GM23338 (cell line): ENCODE results near the gene UBN1. TPM values are rescaled to one million over a fixed set of nuclear protein-coding genes. Genes with fewer than 3 reads are reported as not detected.

Source experiments
- ATAC-seq: fragments of 200-7000 bp; cut with Tn5 transposase; 3 replicates; pipeline ENCODE4 v1.9.1; 2020
- DNase-seq: peaks from one replicate; pipeline ENCODE4 v3.0.0-alpha.2; 2015; ENCODE audit warnings: low spot score
- H2AFZ ChIP-seq: fragments of 200-600 bp; sonication (generic); 2 replicates; pipeline ENCODE4 v1.8.0; 2016; ENCODE audit warnings: antibody characterized with exemption, mild to moderate bottlenecking, moderate library complexity
- H3F3A ChIP-seq: fragments of 200-600 bp; sonication (generic); replicated peaks from 2 replicates; pipeline ENCODE4 v1.8.0; 2017; ENCODE audit warnings: antibody characterized with exemption, mixed run types, low read depth
- H3K27ac ChIP-seq: fragments of 200-600 bp; sonication (generic); 2 replicates; pipeline ENCODE4 v1.6.1; 2016; ENCODE audit warnings: low read depth
- H3K27me3 ChIP-seq: fragments of 200-600 bp; sonication (generic); 2 replicates; pipeline ENCODE4 v1.8.0; 2016; ENCODE audit warnings: mild to moderate bottlenecking, mixed run types, moderate library complexity; ENCODE audit not compliant: insufficient read depth
- H3K36me3 ChIP-seq: fragments of 200-600 bp; sonication (generic); 2 replicates; pipeline ENCODE4 v1.8.0; 2016; ENCODE audit warnings: mild to moderate bottlenecking; ENCODE audit not compliant: insufficient read depth
- H3K4me1 ChIP-seq: fragments of 200-600 bp; sonication (generic); 2 replicates; pipeline ENCODE4 v1.8.0; 2016; ENCODE audit warnings: mild to moderate bottlenecking, moderate library complexity; ENCODE audit not compliant: insufficient read depth
- H3K4me2 ChIP-seq: fragments of 200-600 bp; sonication (generic); 2 replicates; pipeline ENCODE4 v1.7.1; 2017; ENCODE audit warnings: mixed run types
- H3K4me3 ChIP-seq: fragments of 200-600 bp; sonication (generic); 2 replicates; pipeline ENCODE4 v1.6.1; 2016; ENCODE audit warnings: mixed run types
- H3K79me2 ChIP-seq: fragments of 200-600 bp; sonication (generic); replicated peaks from 2 replicates; pipeline ENCODE4 v1.8.0; 2017; ENCODE audit warnings: mild to moderate bottlenecking; ENCODE audit not compliant: insufficient read depth
- H3K9me2 ChIP-seq: fragments of 200-600 bp; sonication (generic); 2 replicates; pipeline ENCODE4 v1.8.0; 2017; ENCODE audit not compliant: insufficient read depth
- H4K20me1 ChIP-seq: fragments of 200-600 bp; sonication (generic); replicated peaks from 2 replicates; pipeline ENCODE4 v1.8.0; 2017; ENCODE audit warnings: mild to moderate bottlenecking; ENCODE audit not compliant: insufficient read depth
- H3K27ac Mint-ChIP-seq: 2 replicates; pipeline ENCODE4 v1.8.0; 2020; ENCODE audit warnings: inconsistent platforms, mild to moderate bottlenecking, moderate library complexity, mixed read lengths
- H3K27me3 Mint-ChIP-seq: 3 replicates; pipeline ENCODE4 v1.8.0; 2022; ENCODE audit warnings: low read depth, mild to moderate bottlenecking, moderate library complexity, mixed read lengths, inconsistent platforms; ENCODE audit not compliant: insufficient read depth, poor library complexity
- H3K36me3 Mint-ChIP-seq: 3 replicates; pipeline ENCODE4 v1.8.0; 2021; ENCODE audit warnings: low read depth, mild to moderate bottlenecking, inconsistent platforms, moderate library complexity, mixed read lengths
- H3K4me1 Mint-ChIP-seq: 3 replicates; pipeline ENCODE4 v1.8.0; 2020; ENCODE audit warnings: mild to moderate bottlenecking, inconsistent platforms, mixed read lengths
- H3K4me3 Mint-ChIP-seq: 3 replicates; pipeline ENCODE4 v1.8.0; 2021; ENCODE audit warnings: moderate library complexity, mild to moderate bottlenecking, inconsistent platforms, mixed read lengths
- H3K9me3 Mint-ChIP-seq: 3 replicates; pipeline ENCODE4 v1.8.0; 2020; ENCODE audit warnings: moderate library complexity, mild to moderate bottlenecking, inconsistent platforms, mixed read lengths
- EZH2phosphoT487 ChIP-seq: fragments of 200-600 bp; sonication (generic); IDR thresholded peaks from one replicate; pipeline ENCODE4 v1.8.1; 2018; ENCODE audit warnings: antibody characterized with exemption; ENCODE audit not compliant: unreplicated experiment
- NANOG ChIP-seq: IDR thresholded peaks from 2 replicates; pipeline ENCODE4 v1.6.1; 2016; ENCODE audit warnings: antibody characterized with exemption, borderline replicate concordance
- POLR2AphosphoS5 ChIP-seq: IDR thresholded peaks from 2 replicates; pipeline ENCODE4 v1.6.1; 2016; ENCODE audit warnings: antibody characterized with exemption, low read depth
- REST ChIP-seq: IDR thresholded peaks from one replicate; pipeline ENCODE4 v1.6.1; 2018; ENCODE audit warnings: antibody characterized with exemption; ENCODE audit not compliant: unreplicated experiment
- STAT1 ChIP-seq: IDR thresholded peaks from one replicate; pipeline ENCODE4 v1.6.1; 2016; ENCODE audit warnings: antibody characterized with exemption; ENCODE audit not compliant: unreplicated experiment
- ZNF462 ChIP-seq: fragments of 250-450 bp; sonication (Bioruptor Pico); IDR thresholded peaks from 2 replicates; pipeline ENCODE4 v1.5.0; 2020; ENCODE audit warnings: mild to moderate bottlenecking, moderate library complexity
- polyA plus RNA-seq: library from polyadenylated mRNA; unstranded; fragments of >200 nt; fragmentation: Nextera tagmentation; extraction: Ambion mirVana; gene quantifications from 2 replicates; pipeline ENCODE4 v1.2.1, GENCODE V29; 2016
- total RNA-seq: library from RNA; depleted of rRNA; stranded (reverse); fragments of >200 nt; shearing (Covaris generic); gene quantifications from 2 replicates; pipeline ENCODE4 v1.2.3, GENCODE V29; 2014

The UBN1 gene
- total and polyA plus RNA-seq, 2 experiments from 2014 or later: 18.3 to 46.8 TPM

- no peak for TF ChIP-seq ZNF462 (CRISPR knock-in tag)
- TF ChIP-seq NANOG: no peak
- no peak for TF ChIP-seq POLR2AphosphoS5
Observed at GRCh38 chr16:4797805-4798252, 49.5 kb upstream of the UBN1 start (continued).

- Mint-ChIP-seq H3K9me3 (no peaks in the 10 kb centered on the region), H3K4me1 (peaks cover 13% of the 10 kb centered on the region)
- no peak for ATAC-seq
Observed at GRCh38 chr16:4798456-4798855, 48.8 kb upstream of the UBN1 start.

More at GRCh38 chr16:4798456-4798855, 48.8 kb upstream of the UBN1 start:
- no peaks in the 10 kb centered on the region for H3K27me3 ChIP-seq
- Mint-ChIP-seq H3K27me3 (peaks cover 8% of the 10 kb centered on the region), H3K36me3 (peaks cover 7% of the 10 kb centered on the region; the same call in 2 of the 3 replicates), H3K27ac (no peak overlapping the region), H3K4me3 (no peak overlapping the region)
- TF ChIP-seq REST (no peak), POLR2AphosphoS5 (no peak), EZH2phosphoT487 (no peak), ZNF462 (CRISPR knock-in tag) (no peak), STAT1 (no peak)
- no peak overlapping the region for H3K4me3 ChIP-seq
- H4K20me1 ChIP-seq: no peaks in the 10 kb centered on the region
- peaks cover 3% of the 10 kb centered on the region; the same call in 1 of the 2 replicates for H3K36me3 ChIP-seq
- no peaks in the 10 kb centered on the region for H3K79me2 ChIP-seq
- H2AFZ ChIP-seq: no peak overlapping the region
- H3F3A ChIP-seq: peaks cover 8% of the 10 kb centered on the region; the same call in 1 of the 2 replicates
- DNase-seq: no peak
- H3K4me2 ChIP-seq: no peak overlapping the region
- H3K4me1 ChIP-seq: peaks cover 16% of the 10 kb centered on the region; the same call in 1 of the 2 replicates
- H3K9me2 ChIP-seq: no peaks in the 10 kb centered on the region
- H3K27ac ChIP-seq: no peak overlapping the region
